ENCODE data around the gene SFXN3.

Gene SFXN3

GRCh38 chr10:100996678-100997359 lies 34.2 kb upstream of the SFXN3 start:
- peak overlapping the region; percentile 84 for H3K4me3 ChIP-seq (replicated peaks; ENCODE audit: low read depth, low read length)
- TF ChIP-seq CTCF (IDR thresholded peaks at IDR 0.05; ENCODE audit: low read depth, low read length, missing control alignments): no peak
- DNase-seq (ENCODE audit: extremely low read depth, low read depth): no peak

DNA sequence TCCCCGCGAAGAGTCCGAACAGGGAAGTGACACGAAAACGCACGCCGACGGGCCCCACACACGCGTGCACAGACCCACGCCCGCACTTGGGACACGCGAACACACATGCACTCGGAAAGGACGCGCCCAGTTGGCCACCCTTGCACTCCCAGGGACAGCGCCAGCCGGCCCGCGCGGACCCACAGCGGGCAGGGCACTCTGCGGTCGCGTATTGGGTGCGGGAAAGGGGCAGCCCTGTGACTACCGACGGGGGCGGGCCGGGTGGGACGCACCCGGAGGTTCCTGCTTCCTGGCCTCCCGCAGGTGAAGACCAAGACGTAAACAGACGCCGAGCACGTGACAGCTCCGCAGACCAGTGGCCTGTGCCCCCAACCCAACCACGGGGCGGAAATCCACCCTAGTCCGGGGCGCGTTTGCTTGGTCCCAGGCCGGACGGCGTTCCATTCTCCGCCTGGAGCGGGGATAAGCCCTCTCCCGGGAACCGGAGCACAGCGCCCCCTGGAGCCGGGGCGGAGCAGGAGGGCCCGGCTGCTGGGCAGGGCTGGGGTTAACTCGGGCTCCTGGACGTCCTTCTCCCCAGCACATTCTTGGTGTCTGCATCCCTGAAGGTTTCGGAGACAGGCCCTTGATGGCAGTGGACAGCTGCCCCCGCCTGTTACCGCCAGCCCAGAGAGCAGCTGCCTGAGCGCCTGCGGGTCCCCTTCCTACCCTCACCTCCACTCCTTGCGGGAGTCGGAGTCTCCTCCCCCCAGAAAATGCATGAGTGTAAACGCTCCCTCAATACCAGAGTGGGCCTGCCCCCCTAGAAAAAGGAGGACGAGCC lies 33.5 kb upstream of the SFXN3 start:
- H3K4me3 ChIP-seq (replicated peaks; ENCODE audit: low read depth, low read length): peak overlapping the region; percentile 84
- TF ChIP-seq CTCF (IDR thresholded peaks at IDR 0.05; ENCODE audit: low read depth, low read length, missing control alignments): peak; percentile 90
- no peak for DNase-seq (ENCODE audit: extremely low read depth, low read depth)

GRCh38 chr10:100998183-100998990 lies 32.6 kb upstream of the SFXN3 start:
- TF ChIP-seq CTCF (IDR thresholded peaks at IDR 0.05; ENCODE audit: low read depth, low read length, missing control alignments): no peak
- DNase-seq (ENCODE audit: extremely low read depth, low read depth): no peak

DNA sequence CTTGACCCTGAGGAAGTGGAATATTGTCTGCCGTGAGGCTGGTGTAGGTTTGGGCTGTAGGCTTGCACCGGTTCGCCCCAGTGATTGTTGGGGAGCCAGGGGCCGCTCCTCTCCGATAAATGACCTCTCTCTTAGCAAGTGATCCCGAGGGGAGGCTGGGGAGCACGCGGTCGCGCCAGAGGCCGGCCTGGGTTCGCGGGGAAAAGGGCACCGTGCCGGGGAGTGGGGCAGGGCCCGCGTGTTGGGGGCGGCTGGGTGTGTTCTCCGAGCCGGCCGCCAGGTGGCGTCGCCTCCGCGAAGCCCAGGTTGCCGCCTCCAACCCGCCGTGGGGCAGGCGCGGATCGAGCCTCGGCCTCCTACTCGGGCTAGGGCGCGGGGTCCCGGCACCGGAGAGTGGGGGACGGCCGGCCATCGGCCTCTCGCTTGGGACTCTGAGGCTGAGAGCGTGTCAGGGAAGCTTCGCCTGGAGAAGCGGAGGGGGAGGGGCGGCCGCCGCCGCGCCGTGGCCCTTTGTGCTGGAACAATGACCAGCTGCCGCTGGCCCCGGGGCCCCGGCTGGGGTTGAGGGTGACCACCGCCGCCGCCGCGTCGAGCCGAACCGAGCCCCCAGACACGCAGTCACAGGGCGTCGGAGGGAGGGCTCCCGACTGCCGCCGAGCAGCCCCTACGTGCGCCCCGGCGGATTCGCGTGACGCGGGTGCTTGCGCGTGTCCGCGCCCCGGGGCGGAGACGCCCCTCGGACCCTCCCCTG lies 31.9 kb upstream of the SFXN3 start:
- TF ChIP-seq CTCF (IDR thresholded peaks at IDR 0.05; ENCODE audit: low read depth, low read length, missing control alignments): peak; percentile 80
- DNase-seq (ENCODE audit: extremely low read depth, low read depth): no peak
- peak overlapping the region; percentile 84 for H3K4me3 ChIP-seq (replicated peaks; ENCODE audit: low read depth, low read length)

More at GRCh38 chr10:100998183-100998990, 32.6 kb upstream of the SFXN3 start:
- H3K4me3 ChIP-seq (replicated peaks; ENCODE audit: low read depth, low read length): peak overlapping the region; percentile 84

- DNase-seq (ENCODE audit: extremely low read depth, low read depth): no peak
- peak within 1 kb of the TSS; percentile 84 for H3K4me3 ChIP-seq (replicated peaks; ENCODE audit: low read depth, low read length)
- no peak for TF ChIP-seq CTCF (IDR thresholded peaks at IDR 0.05; ENCODE audit: low read depth, low read length, missing control alignments)
Measured at GRCh38 chr10:100999742-101000126, 31.3 kb upstream of the SFXN3 start, which contains the start of gene LZTS2. TSS of gene LZTS2 (plus strand) at chr10:100999808. CDS start at chr10:101002539, 2,731 bp downstream.
